IgD-negative memory B cell (primary cell): ENCODE results near the gene VOPP1. TPM values are rescaled to one million over a fixed set of nuclear protein-coding genes. Genes with fewer than 3 reads are reported as not detected.
A peak's percentile ranks its signal among the peaks of the same experiment; 100 is the strongest.

Experiments used
- H3K27ac Mint-ChIP-seq, 3 donors: one replicate each; pipeline ENCODE4 v1.8.0; 2020 to 2022; ENCODE audit warnings: mild to moderate bottlenecking in 3 of 3, mixed read lengths in 3 of 3, moderate library complexity in 1 of 3
- H3K27me3 Mint-ChIP-seq: one replicate; pipeline ENCODE4 v1.8.0; 2021; ENCODE audit warnings: mixed read lengths
- H3K36me3 Mint-ChIP-seq: one replicate; pipeline ENCODE4 v1.8.0; 2020; ENCODE audit warnings: mild to moderate bottlenecking, mixed read lengths
- H3K4me1 Mint-ChIP-seq, 3 donors: one replicate each; pipeline ENCODE4 v1.8.0; 2020 to 2022; ENCODE audit warnings: mixed read lengths in 3 of 3, mild to moderate bottlenecking in 1 of 3
- H3K4me3 Mint-ChIP-seq, 4 donors: one replicate each; pipeline ENCODE4 v1.8.0; 2020 to 2022; ENCODE audit warnings: mild to moderate bottlenecking in 4 of 4, mixed read lengths in 4 of 4, moderate library complexity in 3 of 4
- H3K9me3 Mint-ChIP-seq, 3 donors: one replicate each; pipeline ENCODE4 v1.8.0; 2020 to 2021; ENCODE audit warnings: mixed read lengths in 3 of 3, mild to moderate bottlenecking in 1 of 3
- polyA plus RNA-seq: library from polyadenylated mRNA; unstranded; fragments of 300-500 nt; fragmentation: Illumina TruSeq; gene quantifications from one replicate; pipeline ENCODE4 v1.2.3, GENCODE V29; 2021

Gene VOPP1
- polyA plus RNA-seq, 1 donor from 2014 or later: 70.2 TPM

DNA sequence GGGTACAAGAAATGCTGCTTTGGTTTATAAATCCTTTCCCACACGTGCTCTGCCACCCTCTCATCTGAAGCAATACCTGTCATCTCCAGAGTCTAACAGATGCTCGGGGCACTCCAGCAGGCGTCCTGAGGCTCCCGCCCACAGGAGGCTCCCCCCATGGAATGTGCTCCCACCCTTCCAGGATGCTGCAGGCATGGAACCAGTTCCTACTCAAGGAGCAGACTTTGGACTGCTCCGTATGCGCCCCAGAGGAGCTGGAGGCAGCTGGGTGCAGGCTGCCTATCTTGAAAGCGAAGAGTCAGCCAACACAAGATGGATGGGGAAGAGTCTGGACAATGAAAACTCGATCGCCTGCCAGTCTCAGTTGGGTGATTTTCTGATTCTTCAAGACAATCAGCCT is 75.4 kb downstream of the VOPP1 start:
- no peaks in the 10 kb centered on the region for H3K27me3 Mint-ChIP-seq
- peak overlapping the region in 1 of 3 donors; percentile 32 for H3K27ac Mint-ChIP-seq
- H3K36me3 Mint-ChIP-seq: no peaks in the 10 kb centered on the region
- peaks cover 16 to 20% (median 20%) of the 10 kb centered on the region in 3 donors for H3K4me1 Mint-ChIP-seq
- H3K4me3 Mint-ChIP-seq: no peak overlapping the region
- no peaks in the 10 kb centered on the region for H3K9me3 Mint-ChIP-seq

DNA sequence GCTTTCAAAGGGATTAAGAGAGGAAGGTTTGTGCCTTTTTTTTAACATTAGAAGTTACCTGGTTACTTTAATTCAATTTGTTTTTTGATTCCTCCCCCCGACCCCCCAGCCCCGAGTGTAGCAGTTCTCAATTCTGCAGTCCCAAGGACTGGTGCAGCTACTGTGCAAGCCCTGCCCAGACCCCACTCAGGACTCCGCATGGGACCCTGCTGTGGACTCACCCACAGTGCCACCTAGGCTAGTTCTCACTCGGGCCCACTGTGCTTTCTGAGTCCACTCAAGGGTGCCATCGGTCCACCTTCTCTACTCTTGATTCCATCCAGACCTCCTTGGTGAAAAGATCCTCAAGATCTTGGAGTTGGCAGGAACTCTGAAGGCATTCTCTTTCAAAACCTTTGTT is 77.4 kb downstream of the VOPP1 start:
- H3K36me3 Mint-ChIP-seq: no peaks in the 10 kb centered on the region
- peaks cover 11 to 18% (median 12%) of the 10 kb centered on the region in 3 donors for H3K4me1 Mint-ChIP-seq
- H3K27ac Mint-ChIP-seq: peak overlapping the region in 1 of 3 donors; percentile 16
- no peaks in the 10 kb centered on the region for H3K27me3 Mint-ChIP-seq
- H3K9me3 Mint-ChIP-seq: no peaks in the 10 kb centered on the region
- H3K4me3 Mint-ChIP-seq: no peak overlapping the region

DNA sequence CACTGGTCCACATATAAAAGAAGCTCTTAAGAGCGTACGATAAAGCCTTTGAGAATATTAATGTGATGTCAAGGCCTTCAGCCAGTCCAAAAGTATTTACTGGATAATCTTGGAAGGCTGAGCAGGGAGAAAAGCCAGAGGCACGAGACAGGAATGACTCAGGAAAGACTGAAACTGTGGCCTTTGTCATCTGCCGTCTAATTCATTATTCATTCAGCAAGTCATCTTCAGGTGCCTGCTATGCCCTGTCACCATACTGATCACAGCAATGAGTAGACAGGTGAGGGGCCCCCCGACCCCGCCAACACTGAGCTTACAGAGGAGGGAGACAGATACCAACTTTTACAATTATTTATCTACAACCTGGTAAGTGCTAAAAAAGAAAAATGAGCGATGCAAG is 78.9 kb downstream of the VOPP1 start:
- Mint-ChIP-seq H3K4me1 (peaks cover 7 to 12% (median 12%) of the 10 kb centered on the region in 3 donors), H3K27me3 (no peaks in the 10 kb centered on the region), H3K9me3 (no peaks in the 10 kb centered on the region), H3K36me3 (no peaks in the 10 kb centered on the region), H3K4me3 (no peak overlapping the region), H3K27ac (peak overlapping the region in 1 of 3 donors; percentile 78)

DNA sequence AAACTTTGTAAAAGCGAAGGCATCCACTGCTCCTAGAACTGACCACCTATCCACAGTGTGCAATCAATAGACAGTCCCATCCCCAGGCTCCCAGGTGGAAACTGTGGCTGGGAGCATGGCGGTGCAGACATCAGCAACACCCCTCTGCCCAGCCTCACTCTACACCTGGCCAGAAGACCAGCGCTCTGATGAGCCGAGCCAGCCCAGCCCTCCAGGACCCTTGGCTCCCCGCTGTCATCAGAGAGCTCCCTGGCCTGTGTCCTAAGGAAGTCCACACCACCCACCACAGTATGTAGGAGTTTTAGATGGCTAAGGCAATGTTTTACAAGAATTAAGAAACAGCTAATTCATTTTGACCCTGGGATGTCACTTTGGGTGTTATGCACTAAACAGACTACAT is 81.0 kb downstream of the VOPP1 start:
- H3K4me3 Mint-ChIP-seq: no peak overlapping the region
- no peaks in the 10 kb centered on the region for H3K36me3 Mint-ChIP-seq
- H3K4me1 Mint-ChIP-seq: peaks cover 8 to 12% (median 12%) of the 10 kb centered on the region in 3 donors
- no peaks in the 10 kb centered on the region for H3K27me3 Mint-ChIP-seq
- H3K9me3 Mint-ChIP-seq: no peaks in the 10 kb centered on the region
- H3K27ac Mint-ChIP-seq: no peak overlapping the region

DNA sequence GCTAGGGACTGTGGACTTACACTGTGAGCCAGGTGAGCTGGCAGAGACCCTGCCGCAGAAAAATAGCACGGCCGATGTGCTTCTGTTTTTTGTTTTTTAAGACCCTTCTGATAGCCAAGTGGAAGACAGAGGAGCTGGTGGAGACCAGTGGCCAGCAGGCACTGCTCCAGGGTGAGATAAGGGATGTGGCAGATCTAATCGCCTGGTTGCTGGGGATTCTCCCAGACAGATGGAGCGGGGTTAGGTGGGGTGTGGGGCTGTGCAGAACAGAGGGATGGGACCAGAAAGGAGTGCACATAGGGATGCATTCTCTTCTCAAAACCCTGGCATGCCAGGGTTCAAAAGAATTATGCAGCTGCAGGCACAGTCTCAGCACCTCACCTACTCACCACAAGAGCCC is 82.2 kb downstream of the VOPP1 start:
- Mint-ChIP-seq H3K4me3 (no peak overlapping the region), H3K9me3 (no peaks in the 10 kb centered on the region), H3K27ac (no peak overlapping the region), H3K36me3 (no peaks in the 10 kb centered on the region), H3K27me3 (no peaks in the 10 kb centered on the region), H3K4me1 (peaks cover 8 to 14% (median 13%) of the 10 kb centered on the region in 3 donors)

DNA sequence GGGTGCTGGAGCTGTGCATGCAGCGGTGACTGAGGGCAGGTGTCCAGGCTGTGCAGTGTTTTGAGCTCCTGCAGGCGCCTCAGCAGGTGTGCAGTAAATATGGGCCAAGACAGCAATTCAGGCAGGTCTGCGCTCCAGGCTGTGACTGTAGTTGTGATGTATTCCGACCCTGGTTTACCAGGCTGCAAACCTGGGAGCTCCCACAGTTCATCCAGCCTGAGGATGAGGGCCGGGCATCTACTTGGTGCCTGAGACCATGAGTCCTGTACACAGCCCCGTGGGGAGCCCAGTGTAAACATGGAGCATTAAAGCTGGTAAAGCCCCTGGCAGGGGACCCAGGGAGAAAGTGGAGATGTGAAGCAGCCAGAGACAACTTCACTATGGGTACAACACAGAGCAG is 82.8 kb downstream of the VOPP1 start:
- no peak overlapping the region for H3K4me3 Mint-ChIP-seq
- H3K4me1 Mint-ChIP-seq: peaks cover 10 to 16% (median 14%) of the 10 kb centered on the region in 3 donors
- H3K36me3 Mint-ChIP-seq: no peaks in the 10 kb centered on the region
- H3K27ac Mint-ChIP-seq: no peak overlapping the region
- no peaks in the 10 kb centered on the region for H3K27me3 Mint-ChIP-seq
- H3K9me3 Mint-ChIP-seq: no peaks in the 10 kb centered on the region

DNA sequence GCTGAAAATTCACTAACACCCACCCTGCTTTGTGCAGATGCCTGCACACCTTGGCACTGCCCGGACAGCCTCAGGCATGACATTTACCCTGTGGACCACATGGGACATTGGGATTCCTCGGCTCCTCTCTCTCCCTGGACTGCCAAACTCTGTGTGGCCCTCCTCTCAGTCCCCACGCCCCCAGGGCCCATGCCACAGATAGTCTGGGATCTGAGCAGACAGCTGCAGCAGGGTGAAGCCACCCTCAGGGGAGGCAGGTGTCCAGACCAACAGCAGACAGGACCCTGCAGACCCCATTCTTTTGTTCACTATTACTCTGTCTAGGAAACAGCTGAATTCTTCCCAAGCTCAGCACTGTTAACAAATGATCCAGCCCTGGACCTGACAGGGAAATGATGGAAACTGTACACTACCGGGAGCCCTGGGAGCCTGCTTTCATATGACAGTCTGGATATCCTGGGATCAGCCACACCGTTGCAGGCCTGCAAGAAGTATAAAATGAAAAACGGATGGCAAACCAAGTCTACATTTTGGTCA is 83.4 kb downstream of the VOPP1 start:
- peaks cover 10 to 16% (median 16%) of the 10 kb centered on the region in 3 donors for H3K4me1 Mint-ChIP-seq
- peaks cover 2% of the 10 kb centered on the region for H3K36me3 Mint-ChIP-seq
- peak overlapping the region in 1 of 4 donors; percentile 68 for H3K4me3 Mint-ChIP-seq
- H3K27me3 Mint-ChIP-seq: no peaks in the 10 kb centered on the region
- peak overlapping the region in 2 of 3 donors; percentile 41 to 53 for H3K27ac Mint-ChIP-seq
- H3K9me3 Mint-ChIP-seq: no peaks in the 10 kb centered on the region

DNA sequence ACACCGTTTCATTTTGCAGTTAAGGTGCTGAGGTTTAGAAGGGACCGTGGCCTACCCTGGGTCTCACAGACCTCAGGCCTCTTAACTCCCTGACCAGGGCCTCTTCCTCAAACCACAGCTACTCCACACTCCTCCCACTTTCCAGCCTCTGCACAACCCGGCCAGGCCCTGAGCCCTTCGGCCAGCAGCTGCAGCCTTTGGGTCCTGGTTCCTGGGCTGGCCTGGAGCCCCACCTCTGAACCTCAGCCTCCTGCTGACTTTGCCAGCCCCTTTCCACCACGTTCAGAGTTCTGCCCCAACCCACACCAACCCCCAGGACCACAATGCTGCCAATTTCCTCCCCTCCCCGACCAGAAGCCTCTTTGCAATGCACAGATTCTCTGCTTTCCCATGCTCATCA is 84.1 kb downstream of the VOPP1 start:
- Mint-ChIP-seq H3K4me3 (no peak overlapping the region), H3K27ac (peak overlapping the region in 2 of 3 donors; percentile 50 to 53), H3K36me3 (peaks cover 4% of the 10 kb centered on the region), H3K9me3 (no peaks in the 10 kb centered on the region), H3K4me1 (peaks cover 10 to 19% (median 12%) of the 10 kb centered on the region in 3 donors), H3K27me3 (no peaks in the 10 kb centered on the region)

DNA sequence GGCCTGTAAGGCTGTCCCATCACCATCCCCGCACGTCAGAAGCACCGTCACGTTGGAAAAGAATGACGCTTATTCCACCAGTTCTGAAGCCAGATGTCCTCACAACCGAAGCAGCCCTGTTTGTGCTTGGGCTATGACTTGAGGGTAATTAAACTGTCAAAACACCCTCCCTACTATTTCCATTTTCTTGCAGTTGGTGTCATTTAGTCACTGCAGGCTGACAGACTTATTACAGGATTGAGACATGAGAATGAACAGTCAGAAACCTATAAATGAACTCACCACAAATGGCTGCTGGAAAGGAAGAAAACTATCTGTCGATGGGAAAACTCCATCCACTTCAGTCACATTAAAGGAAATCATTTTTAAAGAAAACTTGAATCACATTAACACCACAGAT is 85.3 kb downstream of the VOPP1 start:
- Mint-ChIP-seq H3K27ac (no peak overlapping the region), H3K36me3 (peaks cover 4% of the 10 kb centered on the region), H3K4me1 (peaks cover 7 to 16% (median 10%) of the 10 kb centered on the region in 3 donors), H3K4me3 (no peak overlapping the region), H3K9me3 (no peaks in the 10 kb centered on the region), H3K27me3 (no peaks in the 10 kb centered on the region)

DNA sequence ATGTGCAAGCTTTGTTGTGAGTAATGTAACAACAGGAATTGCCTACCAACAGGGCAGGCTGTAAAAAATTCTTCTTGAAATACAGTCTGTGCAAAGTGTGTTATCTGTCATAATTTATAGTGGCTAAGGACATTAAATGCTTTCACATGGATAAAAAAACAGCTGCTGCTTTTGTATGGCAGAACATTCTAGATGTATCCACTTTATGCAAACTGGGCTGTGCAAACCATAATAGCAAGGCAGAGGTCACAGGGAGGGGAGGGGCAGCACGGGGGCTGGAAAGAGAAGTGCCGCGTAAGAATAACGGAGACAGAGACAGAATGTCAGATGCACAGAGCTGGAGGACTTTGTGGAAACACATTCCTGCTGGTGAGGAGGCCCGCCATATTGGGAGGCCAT is 86.1 kb downstream of the VOPP1 start:
- H3K36me3 Mint-ChIP-seq: peaks cover 4% of the 10 kb centered on the region
- no peaks in the 10 kb centered on the region for H3K27me3 Mint-ChIP-seq
- H3K4me3 Mint-ChIP-seq: peak overlapping the region in 1 of 4 donors; percentile 56
- H3K4me1 Mint-ChIP-seq: peaks cover 7 to 15% (median 9%) of the 10 kb centered on the region in 3 donors
- H3K9me3 Mint-ChIP-seq: no peaks in the 10 kb centered on the region
- H3K27ac Mint-ChIP-seq: peak overlapping the region in 1 of 3 donors; percentile 53

DNA sequence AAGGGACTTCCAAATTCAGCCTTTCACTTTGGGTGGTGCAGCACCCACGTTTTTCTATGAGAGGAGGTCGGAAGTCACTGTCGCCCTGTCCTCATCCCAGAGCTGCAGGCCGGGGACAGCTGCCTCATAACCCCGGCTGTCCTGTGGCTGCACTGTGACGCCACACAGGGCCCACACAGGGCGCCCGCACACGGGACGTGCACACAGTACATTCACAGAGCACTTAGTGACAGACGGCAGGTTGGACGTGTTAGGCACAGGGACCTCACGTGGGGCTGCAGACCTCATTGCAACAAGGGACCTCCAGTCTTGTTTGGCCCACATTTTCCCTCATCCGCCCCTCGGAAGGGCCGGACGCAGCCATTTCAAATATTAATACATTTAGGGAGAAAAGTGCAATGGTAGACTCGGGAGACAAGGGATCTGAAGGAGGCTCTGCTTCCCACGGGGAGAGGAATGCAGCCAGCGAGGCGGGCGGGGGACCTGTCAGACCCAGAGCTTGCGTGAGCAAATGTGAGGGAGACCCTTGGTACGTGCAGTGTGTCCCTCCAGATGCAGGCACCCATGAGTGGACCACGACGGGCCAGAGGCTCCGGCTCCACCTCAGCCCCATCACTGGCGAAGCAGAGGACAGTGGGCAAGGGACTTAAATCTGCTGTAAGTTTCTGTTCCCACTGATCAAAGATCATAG is 86.7 kb downstream of the VOPP1 start:
- H3K9me3 Mint-ChIP-seq: no peaks in the 10 kb centered on the region
- H3K27ac Mint-ChIP-seq: peak overlapping the region in 2 of 3 donors; percentile 73 to 81
- peaks cover 8 to 13% (median 11%) of the 10 kb centered on the region in 3 donors for H3K4me1 Mint-ChIP-seq
- no peaks in the 10 kb centered on the region for H3K27me3 Mint-ChIP-seq
- no peak overlapping the region for H3K4me3 Mint-ChIP-seq
- peaks cover 4% of the 10 kb centered on the region for H3K36me3 Mint-ChIP-seq

DNA sequence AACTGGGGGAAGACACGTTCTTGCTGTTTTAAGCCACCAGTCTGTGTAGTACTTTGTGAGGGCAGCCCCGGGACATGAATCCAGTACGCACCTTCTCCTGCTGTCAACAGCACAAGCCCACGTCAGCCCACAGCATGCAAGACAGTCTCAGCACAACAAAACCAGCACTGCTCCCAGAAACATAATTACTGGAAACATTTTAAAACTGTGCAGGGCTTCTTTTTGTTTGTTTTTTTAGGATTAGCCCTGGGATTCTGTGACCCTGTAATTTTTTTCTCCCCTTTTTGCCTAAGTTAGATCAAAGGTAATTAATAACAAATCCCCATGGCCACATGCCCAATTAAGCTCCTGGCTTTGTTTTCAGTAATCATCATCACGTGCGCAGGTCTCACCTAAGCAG is 87.5 kb downstream of the VOPP1 start:
- peaks cover 4% of the 10 kb centered on the region for H3K36me3 Mint-ChIP-seq
- H3K9me3 Mint-ChIP-seq: no peaks in the 10 kb centered on the region
- H3K27me3 Mint-ChIP-seq: no peaks in the 10 kb centered on the region
- peaks cover 10 to 16% (median 11%) of the 10 kb centered on the region in 3 donors for H3K4me1 Mint-ChIP-seq
- peak overlapping the region in 2 of 3 donors; percentile 73 for H3K27ac Mint-ChIP-seq
- H3K4me3 Mint-ChIP-seq: peak overlapping the region in 1 of 4 donors; percentile 4

DNA sequence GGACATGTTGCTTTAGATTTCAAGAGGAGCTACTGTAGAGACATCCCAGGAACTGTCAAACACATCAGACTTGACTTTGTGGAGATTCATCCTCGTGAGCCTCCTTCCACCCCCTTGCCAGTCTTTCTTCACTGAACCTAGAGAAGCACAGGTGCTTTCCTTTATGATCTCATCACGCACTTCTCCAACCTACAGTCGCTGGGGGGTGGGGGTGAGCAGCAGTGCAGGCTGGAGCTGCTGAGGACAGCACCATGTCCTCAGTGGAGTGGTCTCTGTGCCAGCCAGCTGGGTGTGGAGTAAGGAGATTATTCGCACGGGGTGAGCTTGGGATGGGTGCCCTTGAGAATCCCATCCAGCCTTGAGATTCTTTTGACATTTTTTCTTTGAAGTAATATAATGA is 88.1 kb downstream of the VOPP1 start:
- peak overlapping the region in 1 of 3 donors; percentile 73 for H3K27ac Mint-ChIP-seq
- H3K4me3 Mint-ChIP-seq: peak overlapping the region in 1 of 4 donors; percentile 4
- no peaks in the 10 kb centered on the region for H3K9me3 Mint-ChIP-seq
- peaks cover 10 to 16% (median 11%) of the 10 kb centered on the region in 3 donors for H3K4me1 Mint-ChIP-seq
- H3K27me3 Mint-ChIP-seq: no peaks in the 10 kb centered on the region
- peaks cover 4% of the 10 kb centered on the region for H3K36me3 Mint-ChIP-seq

DNA sequence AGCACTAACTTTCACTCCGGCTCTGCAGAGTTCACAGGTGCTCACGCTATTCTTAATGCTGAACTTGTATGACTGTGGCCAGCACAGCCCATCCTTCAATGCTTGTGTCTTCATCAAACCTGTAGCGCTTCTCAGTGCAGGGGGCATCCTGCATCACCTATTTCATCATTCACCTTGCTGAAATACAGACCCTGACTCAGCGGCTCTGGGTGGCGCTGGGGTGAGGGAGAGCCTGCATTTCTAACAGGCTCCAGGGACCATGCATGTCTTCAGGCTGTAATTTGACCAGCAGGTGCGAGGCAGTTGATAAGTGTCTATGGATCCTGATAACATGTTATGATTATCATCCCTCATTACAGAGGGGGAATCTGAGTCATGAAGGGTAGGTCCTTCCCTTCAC is 89.3 kb downstream of the VOPP1 start:
- H3K27ac Mint-ChIP-seq: peak overlapping the region in 2 of 3 donors; percentile 13 to 46
- no peak overlapping the region for H3K4me3 Mint-ChIP-seq
- H3K27me3 Mint-ChIP-seq: no peaks in the 10 kb centered on the region
- H3K4me1 Mint-ChIP-seq: peaks cover 15 to 22% (median 17%) of the 10 kb centered on the region in 3 donors
- H3K36me3 Mint-ChIP-seq: peaks cover 4% of the 10 kb centered on the region
- no peaks in the 10 kb centered on the region for H3K9me3 Mint-ChIP-seq

DNA sequence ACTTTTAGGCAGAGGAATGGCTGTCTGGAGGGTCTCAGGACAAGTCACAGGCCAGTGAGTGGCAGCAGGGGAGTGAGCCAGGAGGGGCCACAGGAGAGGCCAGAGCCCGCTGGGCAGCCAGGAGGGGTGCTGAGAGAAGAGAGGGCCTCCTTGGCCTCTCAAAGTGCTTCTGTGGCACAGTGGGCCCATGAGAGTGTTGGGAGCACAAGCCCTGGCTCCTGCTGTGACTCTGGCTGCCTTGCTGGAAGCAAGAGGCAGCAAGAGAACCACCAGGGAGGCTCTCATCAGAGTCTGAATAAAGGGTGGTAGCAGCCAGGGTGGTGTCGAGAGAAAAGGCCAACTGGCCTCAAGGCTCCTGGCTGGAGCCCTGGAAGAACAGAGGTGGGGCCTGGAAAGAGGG is 91.1 kb downstream of the VOPP1 start:
- Mint-ChIP-seq H3K27ac (peak overlapping the region in 1 of 3 donors; percentile 43), H3K4me1 (peaks cover 17 to 31% (median 25%) of the 10 kb centered on the region in 3 donors), H3K4me3 (no peak overlapping the region), H3K9me3 (no peaks in the 10 kb centered on the region), H3K36me3 (peaks cover 4% of the 10 kb centered on the region), H3K27me3 (no peaks in the 10 kb centered on the region)

DNA sequence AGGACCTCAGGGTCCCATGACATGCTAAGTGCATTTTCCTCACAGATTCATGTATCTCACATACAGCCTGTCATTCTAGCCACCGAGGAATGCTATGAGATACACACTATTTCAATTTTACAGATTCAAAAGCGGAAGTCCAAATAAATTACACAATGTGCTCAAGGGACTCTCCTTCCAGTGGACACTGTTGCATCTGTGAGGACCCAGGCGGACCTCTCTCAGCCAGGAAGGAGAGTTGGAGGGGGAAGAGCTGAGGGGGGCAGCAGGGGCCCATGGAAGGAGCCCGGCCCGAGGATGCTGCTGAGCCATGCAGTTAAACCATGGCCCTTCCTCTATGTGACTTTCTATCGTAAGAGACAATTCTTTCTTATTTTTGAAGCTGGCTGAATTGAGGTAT is 93.6 kb downstream of the VOPP1 start:
- Mint-ChIP-seq H3K27ac (peak overlapping the region in 1 of 3 donors; percentile 30), H3K4me1 (peaks cover 28 to 40% (median 32%) of the 10 kb centered on the region in 3 donors), H3K4me3 (no peak overlapping the region), H3K36me3 (peaks cover 4% of the 10 kb centered on the region), H3K9me3 (no peaks in the 10 kb centered on the region), H3K27me3 (no peaks in the 10 kb centered on the region)
